MM.1S (cell line): ENCODE data around the gene TRIM58.

Experiments used
- DNase-seq: peaks from one replicate; pipeline ENCODE4 v3.0.0-alpha.2; 2015
- H2AFZ ChIP-seq: fragments of 300-600 bp; sonication (generic); 2 replicates; pipeline ENCODE4 v1.6.0; 2016; ENCODE audit warnings: antibody characterized with exemption, low read length
- H3F3A ChIP-seq: fragments of 300-600 bp; sonication (generic); 2 replicates; pipeline ENCODE4 v1.6.1; 2016; ENCODE audit warnings: mild to moderate bottlenecking, antibody characterized with exemption, low read length, moderate library complexity, mixed read lengths; ENCODE audit not compliant: insufficient read depth
- H3K27ac ChIP-seq: fragments of 300-600 bp; sonication (generic); 2 replicates; pipeline ENCODE4 v1.5.1; 2016; ENCODE audit warnings: mild to moderate bottlenecking, low read length
- H3K27me3 ChIP-seq: fragments of 300-600 bp; sonication (generic); replicated peaks from 2 replicates; pipeline ENCODE4 v1.6.0; 2016; ENCODE audit warnings: low read length; ENCODE audit not compliant: insufficient read depth
- H3K36me3 ChIP-seq: fragments of 300-600 bp; sonication (generic); replicated peaks from 2 replicates; pipeline ENCODE4 v1.6.1; 2016; ENCODE audit warnings: mild to moderate bottlenecking, low read length, mixed read lengths; ENCODE audit not compliant: insufficient read depth
- H3K4me1 ChIP-seq: fragments of 300-600 bp; sonication (generic); 2 replicates; pipeline ENCODE4 v1.6.1; 2016; ENCODE audit warnings: low read length, mixed read lengths
- H3K4me2 ChIP-seq: fragments of 300-600 bp; sonication (generic); 2 replicates; pipeline ENCODE4 v1.6.0; 2016; ENCODE audit warnings: low read depth, low read length
- H3K4me3 ChIP-seq: fragments of 300-600 bp; sonication (generic); 2 replicates; pipeline ENCODE4 v1.5.1; 2016; ENCODE audit warnings: low read length, mixed read lengths
- H3K79me2 ChIP-seq: fragments of 300-600 bp; sonication (generic); 2 replicates; pipeline ENCODE4 v1.6.1; 2016; ENCODE audit warnings: mixed run types, low read length, mixed read lengths
- H3K9ac ChIP-seq: fragments of 300-600 bp; sonication (generic); 2 replicates; pipeline ENCODE4 v1.6.1; 2016; ENCODE audit warnings: low read length, mixed read lengths
- H3K9me2 ChIP-seq: fragments of 300-600 bp; sonication (generic); replicated peaks from 2 replicates; pipeline ENCODE4 v1.6.1; 2016; ENCODE audit warnings: mild to moderate bottlenecking, low read length, mixed read lengths; ENCODE audit not compliant: insufficient read depth
- H3K9me3 ChIP-seq: fragments of 300-600 bp; sonication (generic); replicated peaks from 2 replicates; pipeline ENCODE4 v1.6.1; 2016; ENCODE audit warnings: mild to moderate bottlenecking, low read length, mixed read lengths; ENCODE audit not compliant: insufficient read depth
- H4K20me1 ChIP-seq: fragments of 300-600 bp; sonication (generic); 2 replicates; pipeline ENCODE4 v1.6.1; 2016; ENCODE audit warnings: mild to moderate bottlenecking, low read length, moderate library complexity, mixed read lengths; ENCODE audit not compliant: insufficient read depth
- CTCF ChIP-seq: fragments of 300-600 bp; sonication (generic); IDR thresholded peaks from 2 replicates; pipeline ENCODE4 v1.5.1; 2016; ENCODE audit warnings: antibody characterized with exemption, low read length, mixed read lengths
- EZH2 ChIP-seq: fragments of 300-600 bp; sonication (generic); optimal IDR thresholded peaks from 2 replicates; pipeline ENCODE3; 2017; ENCODE audit warnings: low read depth, mild to moderate bottlenecking, antibody characterized with exemption, low read length, mixed read lengths
- EZH2phosphoT487 ChIP-seq: fragments of 300-600 bp; sonication (generic); IDR thresholded peaks from 2 replicates; pipeline ENCODE4 v1.6.1; 2018; ENCODE audit warnings: antibody characterized with exemption, low read length

TRIM58 gene

GRCh38 chr1:247833601-247834000, 23.4 kb upstream of the TRIM58 start:
- Histone ChIP-seq H3K36me3 (no peaks in the 10 kb centered on the region), H2AFZ (no peak overlapping the region), H3K9me2 (no peaks in the 10 kb centered on the region), H3K27ac (no peak overlapping the region), H3F3A (no peaks in the 10 kb centered on the region), H3K4me1 (no peaks in the 10 kb centered on the region), H4K20me1 (no peaks in the 10 kb centered on the region), H3K27me3 (no peaks in the 10 kb centered on the region), H3K9me3 (no peaks in the 10 kb centered on the region), H3K4me2 (no peak overlapping the region), H3K79me2 (no peaks in the 10 kb centered on the region), H3K4me3 (no peak overlapping the region), H3K9ac (no peak overlapping the region)
- TF ChIP-seq EZH2 = no peak
- no peak for TF ChIP-seq CTCF
- no peak for TF ChIP-seq EZH2phosphoT487
- no peak for DNase-seq

- H3K9me3 ChIP-seq = no peaks in the 10 kb centered on the region
- TF ChIP-seq EZH2phosphoT487 (no peak), EZH2 (no peak)
- no peak for DNase-seq
These were observed 16.2 kb upstream of the TRIM58 start for GRCh38 chr1:247840818-247841217.

GRCh38 chr1:247841796-247842195, 15.2 kb upstream of the TRIM58 start, which contains the start of gene OR11L1:
OR11L1 (minus strand) TSS chr1:247841896; CDS start chr1:247841896, 0 bp downstream.
- no peak within 1 kb of the TSS for H3K4me3 ChIP-seq
- no peak for DNase-seq
- H3K9me2 ChIP-seq = no peaks in the 10 kb centered on the region
- H3K4me2 ChIP-seq = no peak within 1 kb of the TSS
- TF ChIP-seq EZH2phosphoT487 = no peak
- TF ChIP-seq EZH2 = no peak
- TF ChIP-seq CTCF = no peak
- H2AFZ ChIP-seq = no peak within 1 kb of the TSS
- H3K4me1 ChIP-seq = no peaks in the 10 kb centered on the region
- H3K36me3 ChIP-seq = no peaks in the 10 kb centered on the region
- H3K27me3 ChIP-seq = no peaks in the 10 kb centered on the region
- H3K27ac ChIP-seq = no peak within 1 kb of the TSS
- no peaks in the 10 kb centered on the region for H3K9me3 ChIP-seq
- H3K9ac ChIP-seq = no peak within 1 kb of the TSS
- H3K79me2 ChIP-seq = no peaks in the 10 kb centered on the region
- no peaks in the 10 kb centered on the region for H4K20me1 ChIP-seq
- H3F3A ChIP-seq = no peaks in the 10 kb centered on the region

More at GRCh38 chr1:247840818-247841217, 16.2 kb upstream of the TRIM58 start:
- H3K79me2 ChIP-seq = no peaks in the 10 kb centered on the region
- H3K27ac ChIP-seq = no peak overlapping the region
- H3F3A ChIP-seq = no peaks in the 10 kb centered on the region
- H3K4me1 ChIP-seq = no peaks in the 10 kb centered on the region
- H3K4me3 ChIP-seq = no peak overlapping the region
- H3K27me3 ChIP-seq = no peaks in the 10 kb centered on the region
- H3K9me2 ChIP-seq = no peaks in the 10 kb centered on the region
- H3K36me3 ChIP-seq = no peaks in the 10 kb centered on the region
- no peak overlapping the region for H3K9ac ChIP-seq
- H3K4me2 ChIP-seq = no peak overlapping the region
- no peaks in the 10 kb centered on the region for H4K20me1 ChIP-seq
- H2AFZ ChIP-seq = no peak overlapping the region

- no peaks in the 10 kb centered on the region for H3K79me2 ChIP-seq
These were observed 13.6 kb upstream of the TRIM58 start for GRCh38 chr1:247843411-247843810.

More at GRCh38 chr1:247843411-247843810, 13.6 kb upstream of the TRIM58 start:
- DNase-seq = no peak
- no peak for TF ChIP-seq CTCF
- no peak for TF ChIP-seq EZH2phosphoT487
- TF ChIP-seq EZH2 = no peak
- Histone ChIP-seq H3K4me2 (no peak overlapping the region), H3K4me3 (no peak overlapping the region), H3K9me3 (no peaks in the 10 kb centered on the region), H4K20me1 (no peaks in the 10 kb centered on the region), H3K27me3 (no peaks in the 10 kb centered on the region), H3K9me2 (no peaks in the 10 kb centered on the region), H3F3A (no peaks in the 10 kb centered on the region), H3K4me1 (no peaks in the 10 kb centered on the region), H3K36me3 (no peaks in the 10 kb centered on the region), H3K9ac (no peak overlapping the region), H3K27ac (no peak overlapping the region), H2AFZ (no peak overlapping the region)
